NCI-H128 (cell line): ENCODE data around the gene DCTN2.
"Not testable (repeated sequence)": the region's sequence is repeated elsewhere in the genome, so short reads cannot be mapped to it uniquely, and the experiment has no call there.

ENCODE experiments used
- DNase-seq: peaks from one replicate; lab custom pipeline; 2025; ENCODE audit not compliant: unreplicated experiment; lab: John Stamatoyannopoulos, UW

The DCTN2 gene

DNA sequence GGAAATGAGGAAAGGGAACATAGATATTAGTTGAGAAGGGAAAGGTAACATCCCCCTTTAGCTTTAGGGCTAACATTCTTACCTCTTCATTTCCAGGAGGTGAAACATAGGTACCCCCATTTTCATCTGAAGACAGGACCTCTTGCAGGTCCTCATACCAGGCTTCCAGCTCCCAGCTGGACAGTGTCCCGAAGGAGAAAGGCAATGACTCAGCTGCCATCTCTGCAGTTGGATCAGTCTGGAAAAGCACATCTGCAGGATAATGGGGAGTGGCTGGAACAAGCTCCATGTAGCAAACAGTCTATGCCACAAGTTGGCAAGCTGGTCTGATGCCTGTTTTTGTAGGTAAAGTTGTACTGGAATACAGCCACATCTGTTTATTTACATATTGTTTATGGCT, 29.8 kb downstream of the DCTN2 start:
- DNase-seq: no peak

DNA sequence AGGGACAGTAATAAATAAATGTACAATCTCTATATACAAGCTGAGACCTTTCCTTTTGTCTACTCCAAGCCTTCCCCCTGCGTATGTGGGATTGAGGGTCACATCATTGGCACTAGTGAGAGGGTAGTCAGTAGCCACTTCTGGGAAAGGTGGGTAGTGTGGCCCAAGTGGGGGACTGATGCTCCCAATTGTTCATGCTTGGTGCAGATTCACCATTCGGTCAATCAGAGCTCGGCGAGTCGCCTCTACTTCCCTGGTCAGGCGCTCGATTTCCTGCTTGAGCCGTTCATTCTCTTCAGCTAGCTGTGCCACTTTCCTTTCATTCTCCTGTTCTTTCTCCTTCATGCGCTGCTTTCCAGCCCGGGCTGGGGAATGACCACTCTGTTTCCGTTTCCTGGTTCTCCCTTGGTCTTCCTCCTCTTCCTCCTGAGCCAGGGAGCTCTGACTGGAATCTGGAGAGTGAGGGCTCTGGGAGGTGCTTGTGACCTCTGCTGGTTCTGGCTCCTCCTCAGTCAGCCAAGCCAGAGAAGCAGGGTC, 30.3 kb downstream of the DCTN2 start:
- DNase-seq: no peak

- no peak for DNase-seq
These were observed 31.0 kb downstream of the DCTN2 start for GRCh38 chr12:57515934-57516541.

GRCh38 chr12:57515408-57515933, 31.5 kb downstream of the DCTN2 start:
- DNase-seq: no peak

- no peak for DNase-seq
These were observed 32.1 kb downstream of the DCTN2 start for GRCh38 chr12:57514720-57515407.

DNA sequence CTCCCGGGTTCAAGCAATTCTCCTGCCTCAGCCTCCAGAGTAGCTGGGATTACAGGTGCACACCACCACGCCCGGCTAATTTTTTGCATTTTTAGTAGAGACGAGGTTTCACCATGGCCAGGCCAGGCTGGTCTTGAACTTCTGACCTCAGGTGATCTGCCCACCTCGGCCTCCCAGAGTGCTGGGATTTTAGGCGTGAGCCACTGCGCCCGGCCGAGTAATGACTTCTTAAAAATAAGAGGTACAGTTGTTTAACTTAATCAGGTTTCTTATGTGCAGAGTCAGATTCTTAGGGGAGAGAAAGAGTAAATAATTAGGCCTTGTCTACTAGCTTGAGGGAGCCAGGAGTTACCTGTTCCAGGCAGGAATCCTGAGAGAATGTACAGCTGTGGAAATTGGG, 32.7 kb downstream of the DCTN2 start:
- not testable (repeated sequence) for DNase-seq

DNA sequence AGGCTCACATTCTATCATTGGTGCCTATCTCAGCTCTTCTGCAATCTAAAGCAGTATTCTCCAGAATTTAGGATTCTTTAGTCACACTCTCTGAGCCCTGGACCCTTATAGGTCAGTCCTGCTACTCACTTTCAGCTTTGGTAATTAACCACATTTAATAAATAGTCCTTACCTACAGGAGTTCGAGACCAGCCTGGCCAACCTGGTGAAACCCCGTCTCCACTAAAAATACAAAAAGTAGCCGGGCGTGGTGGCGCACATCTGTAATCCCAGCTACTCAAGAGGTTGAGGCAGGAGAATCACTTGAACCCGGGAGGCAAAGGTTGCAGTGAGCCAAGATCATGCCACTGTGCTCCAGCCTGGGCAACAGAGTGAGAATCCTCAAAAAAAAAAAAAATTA, 33.3 kb downstream of the DCTN2 start:
- not testable (repeated sequence) for DNase-seq

DNA sequence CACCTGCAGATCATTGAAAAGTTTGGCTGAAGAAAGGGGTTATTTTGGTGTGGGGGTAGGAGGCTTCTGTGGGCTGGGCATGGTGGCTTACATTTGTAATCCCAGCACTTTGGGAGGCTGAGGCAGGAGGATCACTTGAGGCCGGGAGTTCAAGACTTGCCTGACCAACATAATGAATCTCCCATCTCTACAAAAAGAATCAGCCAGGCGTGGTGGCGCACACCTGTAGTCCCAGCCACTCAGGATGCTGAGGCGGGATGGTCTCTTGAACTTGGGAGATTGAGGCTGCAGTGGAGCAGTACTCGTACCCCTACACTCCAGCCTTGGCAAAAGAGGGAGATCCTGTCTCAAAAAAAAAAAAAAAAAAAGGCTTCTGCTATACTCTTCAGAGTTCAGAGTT, 33.7 kb downstream of the DCTN2 start:
- DNase-seq: no peak

DNA sequence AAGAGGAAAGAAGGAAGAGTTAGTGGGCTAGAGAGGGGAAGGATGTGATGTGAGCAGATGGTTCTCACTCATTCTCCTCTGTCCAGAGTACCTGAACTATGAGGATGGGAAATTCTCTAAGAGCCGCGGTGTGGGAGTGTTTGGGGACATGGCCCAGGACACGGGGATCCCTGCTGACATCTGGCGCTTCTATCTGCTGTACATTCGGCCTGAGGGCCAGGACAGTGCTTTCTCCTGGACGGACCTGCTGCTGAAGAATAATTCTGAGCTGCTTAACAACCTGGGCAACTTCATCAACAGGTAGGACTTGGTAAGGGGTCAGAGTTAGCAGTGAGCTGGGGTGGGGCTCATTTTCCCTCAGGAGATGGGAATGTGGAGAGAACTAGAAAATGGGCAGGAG, 34.3 kb downstream of the DCTN2 start:
- DNase-seq: no peak

- no peak for DNase-seq
These were observed 35.2 kb downstream of the DCTN2 start for GRCh38 chr12:57511588-57512325.

- DNase-seq: no peak
These were observed 35.8 kb downstream of the DCTN2 start for GRCh38 chr12:57511161-57511560.

- not testable (repeated sequence) for DNase-seq
These were observed 39.2 kb downstream of the DCTN2 start for GRCh38 chr12:57507796-57508195.

DNA sequence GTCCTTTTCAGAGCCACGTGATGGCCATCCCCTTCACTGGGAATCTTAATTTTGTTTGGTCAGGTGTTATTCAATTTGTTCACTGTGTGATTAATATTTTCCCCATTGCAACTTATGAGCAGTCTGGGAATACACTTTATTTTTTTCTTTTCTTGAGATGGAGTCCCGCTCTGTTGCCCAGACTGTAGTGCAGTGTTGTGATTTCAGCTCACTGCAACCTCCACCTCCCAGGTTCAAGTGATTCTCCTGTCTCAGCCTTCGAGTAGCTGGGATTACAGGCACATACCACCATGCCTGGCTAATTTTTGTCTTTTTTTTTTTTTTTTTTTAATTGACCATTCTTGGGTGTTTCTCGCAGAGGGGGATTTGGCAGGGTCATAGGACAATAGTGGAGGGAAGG, 40.5 kb downstream of the DCTN2 start:
- DNase-seq: not testable (repeated sequence)

GRCh38 chr12:57502311-57502969, 44.6 kb downstream of the DCTN2 start:
- DNase-seq: not testable (repeated sequence)

GRCh38 chr12:57500213-57500612, 46.8 kb downstream of the DCTN2 start:
- DNase-seq: no peak

GRCh38 chr12:57498571-57498970, 48.4 kb downstream of the DCTN2 start:
- DNase-seq: no peak

GRCh38 chr12:57498132-57498502, 48.9 kb downstream of the DCTN2 start:
- no peak for DNase-seq

DNA sequence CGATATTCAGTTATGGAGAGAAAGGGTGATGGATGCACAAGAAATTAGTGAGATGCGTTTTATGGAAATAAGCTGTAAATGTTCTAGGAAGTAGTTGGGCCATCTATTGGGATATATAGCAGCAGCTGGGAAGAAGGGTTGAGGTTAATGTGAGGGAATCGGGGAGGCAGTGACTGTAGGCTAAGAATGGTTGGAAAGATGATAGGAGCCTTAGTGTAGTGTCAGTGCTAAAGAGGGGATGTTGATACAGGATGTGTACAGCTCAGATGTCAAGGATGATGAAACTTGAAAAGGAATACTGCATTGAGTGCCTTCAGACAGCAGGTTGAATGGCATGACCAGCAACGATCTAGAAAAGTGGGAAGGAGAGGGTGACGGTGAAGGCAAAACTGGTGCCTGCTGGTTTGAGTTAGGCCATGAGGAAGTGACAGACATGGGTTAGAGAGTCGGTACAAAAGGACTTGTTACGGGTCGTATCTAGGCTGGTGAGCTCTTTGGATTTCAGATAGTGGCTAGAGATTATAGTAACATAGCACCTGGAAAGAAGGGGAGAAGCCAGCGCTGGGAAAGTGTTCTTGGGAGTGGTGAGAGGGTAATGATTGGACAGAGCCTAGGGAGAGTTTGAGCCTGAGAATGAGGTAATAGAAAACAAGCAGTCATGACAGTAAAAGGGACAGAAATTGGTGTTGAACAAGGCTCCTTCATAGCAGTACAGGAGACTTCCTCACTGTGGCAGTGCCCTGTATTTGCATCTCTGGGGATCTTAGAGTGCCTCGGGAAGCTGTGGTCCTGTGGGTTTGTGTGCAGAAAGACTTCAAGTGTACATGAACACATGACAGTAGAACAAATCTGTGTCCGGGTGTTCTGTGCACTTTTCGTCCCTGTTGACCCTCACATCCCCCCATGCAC, 49.5 kb downstream of the DCTN2 start:
- DNase-seq: no peak

DNA sequence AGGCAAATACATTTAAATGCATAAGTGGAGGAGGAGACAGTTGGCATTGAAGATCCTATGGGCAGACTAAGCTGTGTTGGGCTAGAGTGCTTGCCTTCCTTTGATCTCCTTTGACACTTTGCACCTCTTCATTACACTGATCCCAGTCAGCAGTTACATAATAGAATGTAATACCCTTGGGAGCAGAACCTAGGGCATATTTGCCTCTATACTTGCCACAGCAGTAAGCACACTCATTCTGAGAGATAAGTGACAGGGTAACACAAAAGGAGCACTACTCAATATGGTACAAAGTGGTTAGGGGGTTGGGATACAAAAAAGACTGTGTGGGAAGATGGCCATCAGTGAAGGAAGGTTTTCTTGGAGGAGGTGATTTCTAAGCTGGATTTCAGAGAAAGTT, 50.2 kb downstream of the DCTN2 start:
- DNase-seq: no peak

- not testable (repeated sequence) for DNase-seq
These were observed 51.8 kb downstream of the DCTN2 start for GRCh38 chr12:57495051-57495701.
